SK-N-DZ (cell line): ENCODE data around the gene SNAP25.

Source experiments
- DNase-seq: peaks from one replicate; pipeline ENCODE4 v3.0.0-alpha.2; 2015; ENCODE audit warnings: low spot score

Gene SNAP25

GRCh38 chr20:10263385-10264165, 44.9 kb downstream of the SNAP25 start:
- DNase-seq = no peak

DNA sequence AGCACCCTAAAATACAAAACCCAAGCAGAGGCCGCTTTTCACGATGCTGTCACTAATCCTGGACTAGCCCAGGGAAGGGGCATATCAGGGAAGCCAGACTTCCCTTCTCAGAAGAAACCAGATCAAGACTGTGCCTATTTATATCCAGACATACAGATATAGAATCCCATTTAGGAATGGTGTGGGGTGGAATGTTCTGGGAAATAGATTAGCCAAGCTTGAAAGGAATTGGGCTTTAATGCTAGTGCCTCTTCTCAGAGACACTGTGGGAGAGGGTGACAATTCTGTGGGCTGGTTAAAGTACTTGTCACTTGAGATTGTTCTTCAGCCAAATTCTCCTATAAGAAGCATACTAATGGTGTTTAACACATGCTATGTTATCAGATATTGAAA, 45.5 kb downstream of the SNAP25 start:
- no peak for DNase-seq

GRCh38 chr20:10268636-10269035, 50.0 kb downstream of the SNAP25 start:
- no peak for DNase-seq

GRCh38 chr20:10270630-10271029, 52.0 kb downstream of the SNAP25 start:
- DNase-seq = no peak

DNA sequence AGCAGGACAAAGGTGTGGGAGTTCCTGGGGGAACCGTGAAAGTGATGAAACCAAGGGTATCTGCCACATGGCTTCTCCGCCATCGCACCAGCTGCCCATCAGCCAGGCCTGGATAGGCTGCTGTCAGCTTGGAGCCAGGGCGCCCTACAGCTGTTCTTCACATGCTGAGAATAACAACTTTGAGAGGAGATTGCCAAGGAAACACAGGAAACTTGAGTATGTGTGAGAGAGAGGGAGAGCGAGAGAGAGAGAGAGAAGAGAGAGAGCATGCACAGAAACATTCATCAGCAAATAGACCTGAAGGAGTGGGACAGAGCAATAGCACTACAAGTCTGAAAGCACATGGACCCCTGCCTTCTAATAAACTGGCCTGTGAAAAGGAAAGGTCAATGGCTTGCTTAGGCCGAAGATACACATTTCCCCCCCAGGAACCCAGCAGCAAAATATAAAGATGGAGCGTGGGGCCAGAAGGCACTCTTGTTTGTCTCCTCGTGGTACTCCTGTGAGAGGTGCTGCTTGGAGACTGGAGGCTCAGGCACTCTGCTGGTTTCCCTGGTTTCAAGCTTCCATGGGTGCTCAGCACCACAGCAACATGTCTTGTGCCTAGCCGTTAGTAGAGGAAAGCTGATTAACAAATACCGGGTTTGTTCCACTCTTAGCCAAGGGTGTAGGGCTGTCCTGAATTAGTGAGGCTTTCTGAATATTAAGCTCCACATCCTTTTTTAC, 53.0 kb downstream of the SNAP25 start:
- no peak for DNase-seq

DNA sequence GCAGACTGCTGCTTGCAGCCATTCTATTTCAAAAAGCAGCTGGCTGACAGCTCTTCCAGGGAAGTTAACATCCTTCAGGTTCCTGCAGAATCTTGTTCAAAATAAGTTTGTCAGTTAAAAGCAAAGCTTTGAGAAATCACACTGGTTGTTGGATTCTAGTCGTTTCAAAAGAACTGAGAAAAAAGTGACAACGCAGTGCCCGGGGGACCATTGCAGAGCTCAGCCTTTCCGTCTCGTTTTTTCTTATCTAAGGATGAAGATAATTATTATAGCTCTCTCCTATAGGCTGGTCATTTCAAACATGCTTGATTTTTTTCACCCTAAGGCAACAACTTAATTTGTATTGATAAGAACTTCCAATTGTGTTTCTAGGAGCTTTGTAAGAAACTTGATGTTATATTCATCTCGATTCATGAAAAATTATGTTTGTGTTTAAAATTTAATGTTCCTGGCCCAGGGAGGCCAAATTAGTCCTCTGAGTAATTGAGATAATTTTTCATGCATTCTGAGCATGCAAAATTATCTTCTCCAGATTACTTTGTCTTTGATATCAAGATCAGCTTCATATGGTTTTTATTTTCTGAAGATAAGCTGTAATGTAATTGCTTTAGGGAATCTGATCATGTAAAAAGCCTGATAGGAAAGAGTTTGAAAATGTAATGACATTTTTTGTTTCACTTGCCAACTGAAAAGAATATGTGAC, 58.4 kb downstream of the SNAP25 start:
- peak; percentile 34 for DNase-seq

GRCh38 chr20:10277616-10278015, 59.0 kb downstream of the SNAP25 start:
- DNase-seq = peak; percentile 16

DNA sequence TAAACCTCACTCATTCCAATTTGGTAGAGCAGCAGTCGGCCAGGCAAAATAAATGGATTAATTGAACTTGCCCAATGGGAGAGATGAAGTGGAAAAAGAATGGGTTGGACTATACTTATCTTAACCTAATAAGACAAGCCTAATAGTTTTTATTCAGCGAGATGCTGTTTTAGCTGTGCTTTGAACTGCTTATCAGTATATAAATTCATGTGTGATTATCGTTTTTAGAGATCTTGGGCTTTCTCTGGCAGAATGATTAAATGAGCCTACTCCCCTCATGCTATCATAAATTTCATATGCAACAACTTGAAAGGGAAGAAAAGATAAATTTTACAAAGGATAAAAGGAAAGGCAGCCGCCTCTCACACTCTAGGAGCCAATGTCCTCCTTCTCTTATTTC, 59.8 kb downstream of the SNAP25 start:
- DNase-seq = no peak

DNA sequence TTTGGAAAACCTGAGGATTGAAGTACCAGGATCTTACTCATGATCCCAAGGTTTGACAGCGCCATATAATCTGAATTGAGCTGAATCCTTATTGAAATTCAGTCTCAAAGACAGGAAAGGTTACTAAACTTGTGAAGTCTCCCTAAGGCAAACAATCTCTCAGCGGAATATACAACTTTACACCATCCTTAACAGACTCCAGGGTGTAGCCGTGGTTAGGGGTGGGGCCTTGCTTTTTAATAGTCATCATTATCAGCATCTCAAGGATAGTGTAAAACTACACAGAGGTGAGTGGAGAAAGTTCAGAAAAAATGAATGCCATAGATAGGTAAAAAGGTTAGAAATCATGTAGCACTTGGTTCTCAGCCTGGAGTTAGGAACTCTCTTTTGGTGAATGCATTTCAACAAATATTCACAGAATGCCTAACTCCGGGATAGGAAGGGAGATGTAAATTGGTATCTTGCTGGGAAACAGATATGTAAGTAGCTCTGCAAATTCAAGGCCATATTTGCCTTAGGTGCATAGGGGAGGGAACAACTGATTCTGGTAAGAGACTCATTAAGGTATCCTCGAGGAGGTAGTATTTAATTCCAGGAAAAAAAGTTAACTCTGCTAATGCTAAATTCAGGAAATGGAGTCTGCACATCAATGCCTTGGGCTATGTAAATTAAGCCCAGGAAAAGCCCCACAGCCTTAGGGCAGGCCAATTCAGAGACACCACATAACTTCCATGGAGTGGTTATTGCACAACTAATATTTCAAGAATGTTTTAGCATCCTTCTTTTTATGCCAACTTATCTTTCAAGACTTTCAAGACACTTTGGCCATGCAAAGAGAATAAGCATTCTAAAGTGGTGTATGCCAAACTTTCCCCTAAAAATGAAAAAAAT, 61.6 kb downstream of the SNAP25 start:
- DNase-seq = no peak

DNA sequence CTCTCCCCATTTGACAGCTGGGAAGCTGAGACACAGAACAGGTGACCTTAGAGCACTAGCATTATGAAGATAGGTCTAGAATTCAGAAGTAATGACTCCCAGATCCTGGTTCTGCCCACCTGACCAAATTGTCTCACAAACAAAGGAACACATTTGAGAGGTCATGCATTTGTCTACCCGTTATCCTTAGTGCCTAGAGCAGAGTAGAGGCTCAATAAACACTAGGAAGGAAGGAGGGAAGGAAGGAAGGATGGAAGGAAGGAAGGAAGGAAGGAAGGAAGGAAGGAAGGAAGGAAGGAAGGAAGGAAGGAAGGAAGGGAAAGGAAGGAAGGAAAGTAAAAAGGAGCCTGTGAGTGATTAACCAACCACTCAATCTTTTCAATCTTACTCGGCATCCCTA, 63.3 kb downstream of the SNAP25 start:
- no peak for DNase-seq

DNA sequence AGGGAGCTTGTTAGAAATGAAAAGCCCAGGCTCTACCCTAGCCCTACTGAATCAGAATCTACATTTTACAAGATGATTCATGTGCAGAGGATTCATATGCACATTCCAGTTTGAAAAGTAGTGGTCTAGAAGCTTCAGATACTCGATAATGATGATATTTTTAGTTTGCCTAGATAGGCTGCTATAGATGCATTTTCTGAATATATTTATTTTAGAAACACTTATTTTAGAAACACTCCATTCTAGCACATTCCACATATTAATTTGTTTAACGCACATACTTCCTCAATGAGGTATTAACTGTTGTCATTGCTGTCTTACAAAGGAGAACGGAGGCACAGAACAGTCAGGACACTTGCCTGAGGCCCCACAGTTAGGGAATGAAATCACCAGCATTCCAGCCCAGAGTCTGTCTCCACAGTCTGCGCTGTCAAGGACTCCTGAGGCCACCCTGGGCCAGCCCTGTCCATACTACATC, 64.4 kb downstream of the SNAP25 start:
- DNase-seq = no peak

DNA sequence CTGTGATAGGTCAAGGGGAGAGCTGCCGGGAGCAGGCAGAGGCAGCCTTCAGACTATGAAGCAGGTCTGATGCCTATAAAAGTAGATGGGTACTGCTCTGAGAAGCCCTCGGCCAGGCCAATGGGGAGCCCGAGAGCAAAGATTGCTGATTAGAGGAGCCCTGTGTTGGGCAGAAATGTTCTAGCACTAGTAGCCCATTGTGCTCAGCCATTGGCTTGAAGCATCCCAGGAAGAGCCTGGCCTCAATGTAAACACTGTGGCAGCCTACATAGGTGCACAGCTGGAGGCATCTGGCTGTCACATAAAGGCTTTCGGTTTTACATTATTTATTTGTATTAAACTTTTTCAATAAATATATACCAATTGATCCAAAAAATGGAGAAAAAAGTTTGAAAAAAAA, 67.7 kb downstream of the SNAP25 start:
- DNase-seq = no peak

DNA sequence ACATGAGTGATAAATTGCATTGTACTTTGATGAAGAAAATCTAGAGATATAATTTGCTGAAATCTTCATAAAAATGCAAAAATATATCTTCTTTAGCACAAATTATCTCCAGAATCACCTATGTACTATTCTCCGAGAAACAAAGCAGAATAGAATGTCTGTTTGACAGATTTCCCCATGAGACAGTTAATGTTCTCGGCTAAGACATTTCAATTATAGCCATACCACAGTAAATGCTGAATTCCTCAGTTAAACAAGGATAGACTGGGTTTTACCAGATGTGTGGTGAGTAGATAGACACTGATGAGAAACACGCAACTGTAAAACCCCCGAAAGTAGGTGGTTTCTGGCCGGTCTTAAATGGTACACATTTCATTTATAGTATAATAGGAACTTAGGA, 69.8 kb downstream of the SNAP25 start:
- DNase-seq = no peak

- no peak for DNase-seq
Measured at GRCh38 chr20:10288954-10289646, 70.5 kb downstream of the SNAP25 start.

DNA sequence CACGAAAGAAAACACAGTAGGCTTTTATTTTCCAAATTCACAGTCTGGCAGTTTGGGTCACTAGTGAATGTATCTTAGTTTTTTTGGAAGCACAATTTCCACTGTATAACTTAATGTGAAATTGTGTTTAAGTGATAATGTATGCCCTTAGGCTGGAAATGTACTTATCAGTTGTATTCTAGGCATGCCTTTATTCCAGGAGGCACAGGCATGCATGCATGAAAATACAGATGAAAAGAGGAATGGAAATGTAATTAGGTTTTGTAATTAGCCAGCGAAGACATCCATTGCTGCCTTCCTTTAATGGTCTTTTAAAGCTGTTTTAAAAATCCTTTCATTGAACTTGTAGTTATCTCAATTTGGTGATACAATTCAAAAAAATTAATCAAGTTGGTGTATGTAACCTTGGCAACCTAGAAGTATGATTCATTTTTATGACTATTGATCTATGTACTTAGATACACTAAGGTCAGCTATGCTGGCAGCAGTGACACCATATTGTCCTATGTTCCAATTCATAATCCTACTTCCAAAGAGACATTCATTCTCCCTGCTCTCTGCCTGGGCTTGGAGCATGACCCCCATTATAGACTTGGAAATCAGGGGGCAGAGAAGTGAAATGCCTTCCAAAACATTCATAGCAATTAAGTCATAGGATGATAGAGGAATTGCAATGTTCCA, 73.1 kb downstream of the SNAP25 start:
- no peak for DNase-seq

GRCh38 chr20:10297223-10297622, 78.6 kb downstream of the SNAP25 start:
- DNase-seq = no peak

DNA sequence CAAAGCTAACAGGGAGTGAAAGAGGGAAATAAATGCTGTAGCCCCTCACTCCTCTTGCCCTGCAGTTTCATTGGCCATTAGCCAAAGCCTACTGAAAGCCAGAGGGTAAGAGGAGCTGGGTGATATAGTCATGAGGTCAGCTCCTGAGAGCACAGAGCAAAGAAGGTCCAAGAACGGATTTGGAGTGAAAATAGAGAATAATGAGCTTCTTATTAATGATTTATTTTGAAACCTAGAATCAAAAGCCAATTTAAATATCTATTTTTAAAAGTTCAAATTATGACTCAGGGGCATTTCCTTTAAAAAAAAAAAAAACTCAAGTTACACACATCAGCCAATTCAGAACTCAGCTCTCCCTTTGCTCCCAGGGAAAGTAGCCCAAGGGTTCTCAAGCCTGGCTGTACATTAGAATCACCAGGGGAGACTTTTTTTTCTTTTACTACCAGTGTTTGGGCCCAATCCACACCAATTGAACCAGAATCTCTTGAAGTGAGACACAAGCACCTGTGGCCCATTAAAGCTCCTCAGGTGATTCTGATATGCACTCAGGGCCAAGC, 79.1 kb downstream of the SNAP25 start:
- DNase-seq = no peak

DNA sequence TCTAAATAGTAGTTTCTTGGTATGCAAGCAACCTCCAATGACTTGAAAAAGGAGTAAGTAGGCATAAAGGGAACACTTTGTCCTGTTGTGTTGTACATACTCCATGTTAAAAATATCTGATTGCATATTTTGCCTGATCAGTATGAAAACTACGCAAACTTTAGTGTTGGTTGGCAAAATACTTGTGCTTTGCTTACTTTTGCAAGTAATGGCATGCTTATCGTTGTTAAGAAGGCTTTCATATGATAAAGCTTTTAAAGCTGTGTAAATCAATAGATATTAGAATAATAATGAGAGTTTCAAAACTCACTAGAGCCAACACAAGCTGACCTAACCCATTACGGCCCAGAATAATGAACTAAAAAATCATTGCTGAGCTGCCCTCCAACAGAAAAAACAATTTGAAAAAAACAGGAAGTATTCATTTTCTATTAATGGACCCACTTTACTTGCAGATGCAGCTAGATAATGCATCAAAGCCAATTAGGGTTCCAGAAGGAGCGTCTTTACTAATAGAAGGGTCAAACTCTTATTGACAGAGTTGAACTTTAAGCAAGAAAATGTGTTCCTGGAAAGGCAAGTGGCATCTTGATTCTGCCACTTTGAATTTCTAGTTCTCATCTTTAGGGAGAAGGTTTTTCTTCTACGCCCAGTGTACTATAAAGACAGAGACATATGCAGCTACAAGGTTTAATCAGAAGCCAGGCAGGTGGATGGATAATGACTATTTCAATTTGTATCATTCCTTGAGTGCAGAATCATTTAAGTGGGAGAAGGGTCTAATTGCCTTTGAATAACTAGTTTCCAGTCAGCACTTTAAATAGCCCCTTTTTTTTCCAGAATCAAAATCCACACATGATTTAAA, 82.2 kb downstream of the SNAP25 start:
- DNase-seq = no peak

DNA sequence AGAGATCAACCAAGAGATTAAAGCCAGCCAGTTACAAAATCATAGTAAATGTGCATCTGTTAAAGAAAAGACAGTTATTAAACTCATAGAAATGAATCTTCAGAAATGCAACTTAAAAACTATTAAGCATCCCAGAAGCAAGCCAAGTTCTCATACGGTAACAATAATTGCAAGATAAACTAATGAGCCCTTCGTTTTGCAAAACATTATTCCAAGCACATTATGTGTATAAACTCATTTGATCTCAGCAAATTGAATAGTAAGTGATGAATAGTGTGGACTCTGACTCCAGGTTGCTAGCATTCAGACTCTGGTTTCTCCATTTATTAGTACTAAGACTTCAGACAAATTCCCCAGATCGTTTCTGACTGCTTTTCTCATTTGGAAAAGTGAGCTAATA, 85.2 kb downstream of the SNAP25 start:
- DNase-seq = no peak
